AG09319 (cell line): ENCODE measurements around the gene PCNT.
"Not testable (repeated sequence)": the region's sequence is repeated elsewhere in the genome, so short reads cannot be mapped to it uniquely, and the experiment has no call there.

ENCODE experiments used
- DNase-seq: peaks from one replicate; pipeline ENCODE4 v3.0.0-alpha.2; 2010; ENCODE audit warnings: low read depth; ENCODE audit errors: extremely low read depth
- CTCF ChIP-seq: IDR thresholded peaks from 2 replicates; pipeline ENCODE4 v1.5.1; 2011; ENCODE audit warnings: low read depth, mild to moderate bottlenecking, inconsistent platforms, low read length, moderate library complexity

The PCNT gene

GRCh38 chr21:46443910-46444309 lies 120.0 kb downstream of the PCNT start:
- DNase-seq, result no peak
- no peak for TF ChIP-seq CTCF

GRCh38 chr21:46448108-46448507 lies 124.2 kb downstream of the PCNT start:
- DNase-seq, result no peak
- TF ChIP-seq CTCF, result no peak

- not testable (repeated sequence) for DNase-seq
These were observed 124.9 kb downstream of the PCNT start for GRCh38 chr21:46448855-46449254.

GRCh38 chr21:46452710-46453109 lies 128.8 kb downstream of the PCNT start:
- no peak for DNase-seq
- TF ChIP-seq CTCF, result no peak

- TF ChIP-seq CTCF, result no peak
- no peak for DNase-seq
These were observed 130.2 kb downstream of the PCNT start for GRCh38 chr21:46454142-46454541.

GRCh38 chr21:46454634-46455390 lies 130.9 kb downstream of the PCNT start:
- TF ChIP-seq CTCF, result no peak
- no peak for DNase-seq

- DNase-seq, result no peak
- TF ChIP-seq CTCF, result no peak
These were observed 131.8 kb downstream of the PCNT start for GRCh38 chr21:46455575-46456385.
